DND-41 (cell line): ENCODE results near the gene ALAS2.

Experiments
- ATAC-seq: fragments of 200-7000 bp; cut with Tn5 transposase; 3 replicates; pipeline ENCODE4 v1.9.1; 2021; ENCODE audit warnings: low read depth; ENCODE audit not compliant: insufficient read depth
- DNase-seq: peaks from one replicate; pipeline ENCODE4 v3.0.0-alpha.2; 2020
- H2AFZ ChIP-seq: 2 replicates; pipeline ENCODE4 v1.6.0; 2012; ENCODE audit warnings: low read depth, low read length
- H3K27ac ChIP-seq: 2 replicates; pipeline ENCODE4 v1.5.1; 2012; ENCODE audit warnings: low read length, inconsistent platforms
- H3K27me3 ChIP-seq: fragments of 200-600 bp; sonication (generic); 2 replicates; pipeline ENCODE4 v1.6.0; 2012; ENCODE audit warnings: low read length, mild to moderate bottlenecking, inconsistent platforms; ENCODE audit not compliant: insufficient read depth, poor library complexity
- H3K36me3 ChIP-seq: 2 replicates; pipeline ENCODE4 v1.5.1; 2012; ENCODE audit warnings: low read length, inconsistent platforms; ENCODE audit not compliant: insufficient read depth
- H3K4me1 ChIP-seq: 2 replicates; pipeline ENCODE4 v1.5.1; 2012; ENCODE audit warnings: mild to moderate bottlenecking, low read length; ENCODE audit not compliant: insufficient read depth
- H3K4me2 ChIP-seq: 2 replicates; pipeline ENCODE4 v1.6.0; 2012; ENCODE audit warnings: mild to moderate bottlenecking, moderate library complexity, low read length, inconsistent platforms; ENCODE audit not compliant: insufficient read depth
- H3K4me3 ChIP-seq, 2 experiments: fragments of 200-600 bp in 1 of 2; shearing (Covaris generic) in 1 of 2; 2 replicates each; pipeline ENCODE4 v1.5.1; 2012 to 2016; ENCODE audit warnings: inconsistent platforms in 2 of 2, low read length in 2 of 2, mild to moderate bottlenecking in 2 of 2, low read depth in 1 of 2, moderate library complexity in 1 of 2
- H3K79me2 ChIP-seq: 2 replicates; pipeline ENCODE4 v1.6.0; 2012; ENCODE audit warnings: low read length, inconsistent platforms; ENCODE audit not compliant: insufficient read depth
- H3K9ac ChIP-seq: 2 replicates; pipeline ENCODE4 v1.6.0; 2012; ENCODE audit warnings: low read depth, mild to moderate bottlenecking, inconsistent platforms, low read length, moderate library complexity
- H3K9me3 ChIP-seq: 2 replicates; pipeline ENCODE4 v1.5.1; 2012; ENCODE audit warnings: low read length, moderate library complexity, mild to moderate bottlenecking, inconsistent platforms; ENCODE audit not compliant: insufficient read depth, severe bottlenecking
- H4K20me1 ChIP-seq: 2 replicates; pipeline ENCODE4 v1.6.0; 2012; ENCODE audit warnings: low read length; ENCODE audit not compliant: insufficient read depth
- CTCF ChIP-seq: IDR thresholded peaks from 2 replicates; pipeline ENCODE4 v1.5.1; 2012; ENCODE audit warnings: borderline replicate concordance, low read length, moderate library complexity, mild to moderate bottlenecking; ENCODE audit not compliant: poor library complexity, severe bottlenecking; ENCODE audit errors: extremely low read depth
- EZH2 ChIP-seq: IDR thresholded peaks from 3 replicates; pipeline ENCODE4 v1.6.1; 2012; ENCODE audit warnings: borderline replicate concordance, low read depth, mild to moderate bottlenecking, moderate library complexity, low read length, inconsistent platforms; ENCODE audit not compliant: severe bottlenecking

Gene ALAS2

GRCh38 chrX:54980334-54980733 is 50.4 kb downstream of the ALAS2 start:
- Histone ChIP-seq H3K27ac (no peak overlapping the region), H3K79me2 (no peaks in the 10 kb centered on the region), H3K4me1 (no peaks in the 10 kb centered on the region), H2AFZ (no peak overlapping the region), H3K9ac (no peak overlapping the region), H3K4me3 (no peak overlapping the region), H3K27me3 (no peaks in the 10 kb centered on the region), H3K4me2 (no peak overlapping the region), H4K20me1 (no peaks in the 10 kb centered on the region), H3K36me3 (no peaks in the 10 kb centered on the region), H3K9me3 (no peaks in the 10 kb centered on the region)
- no peak for DNase-seq
- TF ChIP-seq EZH2 (no peak), CTCF (no peak)
- ATAC-seq, result no peak

- TF ChIP-seq CTCF (no peak), EZH2 (no peak)
- Histone ChIP-seq H3K4me1 (no peaks in the 10 kb centered on the region), H3K9ac (no peak overlapping the region), H3K36me3 (no peaks in the 10 kb centered on the region), H3K27me3 (no peaks in the 10 kb centered on the region), H3K4me2 (no peak overlapping the region), H4K20me1 (no peaks in the 10 kb centered on the region), H2AFZ (no peak overlapping the region), H3K4me3 (no peak overlapping the region), H3K9me3 (no peaks in the 10 kb centered on the region), H3K27ac (no peak overlapping the region), H3K79me2 (no peaks in the 10 kb centered on the region)
- no peak for DNase-seq
- ATAC-seq, result no peak
Measured at GRCh38 chrX:54979432-54979831, 51.3 kb downstream of the ALAS2 start.

- ATAC-seq, result no peak
- H3K4me1 ChIP-seq, result no peaks in the 10 kb centered on the region
Measured at GRCh38 chrX:54978448-54978847, 52.3 kb downstream of the ALAS2 start.

More at GRCh38 chrX:54978448-54978847, 52.3 kb downstream of the ALAS2 start:
- Histone ChIP-seq H3K36me3 (no peaks in the 10 kb centered on the region), H4K20me1 (no peaks in the 10 kb centered on the region), H3K79me2 (no peaks in the 10 kb centered on the region), H3K9ac (no peak overlapping the region), H3K9me3 (no peaks in the 10 kb centered on the region), H3K27ac (no peak overlapping the region), H3K4me2 (no peak overlapping the region), H3K27me3 (no peaks in the 10 kb centered on the region), H3K4me3 (no peak overlapping the region), H2AFZ (no peak overlapping the region)
- no peak for TF ChIP-seq CTCF
- DNase-seq, result no peak
